KMS-11 (cell line): ENCODE measurements around the gene SETD7.

Experiments
- H2AFZ ChIP-seq: fragments of 200-600 bp; sonication (generic); 2 replicates; pipeline ENCODE4 v1.6.1; 2016; ENCODE audit warnings: antibody characterized with exemption, mixed run types, low read depth
- H3K27ac ChIP-seq: fragments of 200-600 bp; sonication (generic); 2 replicates; pipeline ENCODE4 v1.6.1; 2016; ENCODE audit warnings: mild to moderate bottlenecking, mixed run types
- H3K27me3 ChIP-seq: fragments of 200-600 bp; sonication (generic); 2 replicates; pipeline ENCODE4 v1.6.1; 2017; ENCODE audit warnings: mild to moderate bottlenecking, low read depth, mixed run types, moderate library complexity; ENCODE audit not compliant: insufficient read depth
- H3K36me3 ChIP-seq: fragments of 200-600 bp; sonication (generic); 2 replicates; pipeline ENCODE4 v1.6.1; 2017; ENCODE audit warnings: mild to moderate bottlenecking, mixed run types; ENCODE audit not compliant: insufficient read depth
- H3K4me1 ChIP-seq: fragments of 200-600 bp; sonication (generic); 2 replicates; pipeline ENCODE4 v1.6.1; 2016; ENCODE audit warnings: mild to moderate bottlenecking, low read depth, mixed run types; ENCODE audit not compliant: poor library complexity, severe bottlenecking
- H3K4me2 ChIP-seq: fragments of 200-600 bp; sonication (generic); 2 replicates; pipeline ENCODE4 v1.7.0; 2016; ENCODE audit warnings: mild to moderate bottlenecking, mixed run types
- H3K4me3 ChIP-seq: fragments of 200-600 bp; sonication (generic); IDR thresholded peaks from 2 replicates; pipeline ENCODE4 v1.6.1; 2017; ENCODE audit warnings: low read depth, low read length, mixed read lengths; ENCODE audit not compliant: insufficient read depth
- H3K79me2 ChIP-seq: fragments of 200-600 bp; sonication (generic); 2 replicates; pipeline ENCODE4 v1.6.1; 2016; ENCODE audit warnings: low read depth, mixed run types; ENCODE audit not compliant: insufficient read depth
- H3K9ac ChIP-seq: fragments of 200-600 bp; sonication (generic); 2 replicates; pipeline ENCODE4 v1.6.1; 2016; ENCODE audit warnings: mild to moderate bottlenecking, mixed run types
- H4K20me1 ChIP-seq: fragments of 200-600 bp; sonication (generic); 2 replicates; pipeline ENCODE4 v1.6.1; 2016; ENCODE audit warnings: mild to moderate bottlenecking, mixed run types; ENCODE audit not compliant: insufficient read depth
- TF ChIP-seq, protein P1 (sequence below): fragments of 200-600 bp; sonication (generic); conservative IDR thresholded peaks from 2 replicates; pipeline ENCODE4 v1.6.1; 2017; ENCODE audit warnings: low read depth, mild to moderate bottlenecking, antibody characterized with exemption, low read length, moderate library complexity, mixed read lengths

SETD7 gene

DNA sequence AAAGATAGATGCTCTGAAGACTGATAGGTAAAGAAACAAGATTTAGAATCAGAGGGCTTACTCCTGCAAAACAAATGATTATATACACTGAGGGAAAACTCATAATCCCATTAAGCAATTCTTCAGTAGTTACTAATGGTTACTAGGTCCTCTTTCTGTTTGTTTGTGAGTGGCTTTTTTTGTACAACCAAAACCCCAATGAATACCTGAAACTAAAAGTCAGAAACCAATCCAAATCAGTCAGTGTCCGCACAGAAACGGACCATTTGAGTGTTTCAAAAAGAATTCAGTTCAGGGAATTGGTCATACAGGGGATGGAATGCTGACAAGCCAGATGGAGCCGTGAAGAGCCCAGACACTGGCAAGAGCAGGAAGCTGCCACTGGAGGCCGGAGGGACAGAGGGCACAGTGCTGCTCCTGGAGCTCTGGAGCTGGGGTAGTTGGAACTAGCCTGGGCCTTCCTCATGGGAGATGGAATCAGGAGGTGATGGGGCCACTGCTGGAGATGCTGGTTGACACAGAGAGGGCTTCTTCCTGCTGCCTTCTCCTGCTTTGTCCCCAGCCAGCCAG lies 31.9 kb downstream of the SETD7 start:
- Histone ChIP-seq H3K4me1 (peaks cover 93% of the 10 kb centered on the region), H4K20me1 (no peaks in the 10 kb centered on the region), H3K4me3 (no peak overlapping the region), H3K79me2 (peaks cover 4% of the 10 kb centered on the region; the same call in 1 of the 2 replicates), H3K4me2 (peak overlapping the region; percentile 56), H3K27me3 (no peaks in the 10 kb centered on the region), H2AFZ (no peak overlapping the region), H3K27ac (peak overlapping the region; percentile 76), H3K36me3 (no peaks in the 10 kb centered on the region), H3K9ac (peak overlapping the region; percentile 10; the same call in 1 of the 2 replicates)
- TF ChIP-seq, protein P1, sequence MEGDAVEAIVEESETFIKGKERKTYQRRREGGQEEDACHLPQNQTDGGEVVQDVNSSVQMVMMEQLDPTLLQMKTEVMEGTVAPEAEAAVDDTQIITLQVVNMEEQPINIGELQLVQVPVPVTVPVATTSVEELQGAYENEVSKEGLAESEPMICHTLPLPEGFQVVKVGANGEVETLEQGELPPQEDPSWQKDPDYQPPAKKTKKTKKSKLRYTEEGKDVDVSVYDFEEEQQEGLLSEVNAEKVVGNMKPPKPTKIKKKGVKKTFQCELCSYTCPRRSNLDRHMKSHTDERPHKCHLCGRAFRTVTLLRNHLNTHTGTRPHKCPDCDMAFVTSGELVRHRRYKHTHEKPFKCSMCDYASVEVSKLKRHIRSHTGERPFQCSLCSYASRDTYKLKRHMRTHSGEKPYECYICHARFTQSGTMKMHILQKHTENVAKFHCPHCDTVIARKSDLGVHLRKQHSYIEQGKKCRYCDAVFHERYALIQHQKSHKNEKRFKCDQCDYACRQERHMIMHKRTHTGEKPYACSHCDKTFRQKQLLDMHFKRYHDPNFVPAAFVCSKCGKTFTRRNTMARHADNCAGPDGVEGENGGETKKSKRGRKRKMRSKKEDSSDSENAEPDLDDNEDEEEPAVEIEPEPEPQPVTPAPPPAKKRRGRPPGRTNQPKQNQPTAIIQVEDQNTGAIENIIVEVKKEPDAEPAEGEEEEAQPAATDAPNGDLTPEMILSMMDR, result no peak

DNA sequence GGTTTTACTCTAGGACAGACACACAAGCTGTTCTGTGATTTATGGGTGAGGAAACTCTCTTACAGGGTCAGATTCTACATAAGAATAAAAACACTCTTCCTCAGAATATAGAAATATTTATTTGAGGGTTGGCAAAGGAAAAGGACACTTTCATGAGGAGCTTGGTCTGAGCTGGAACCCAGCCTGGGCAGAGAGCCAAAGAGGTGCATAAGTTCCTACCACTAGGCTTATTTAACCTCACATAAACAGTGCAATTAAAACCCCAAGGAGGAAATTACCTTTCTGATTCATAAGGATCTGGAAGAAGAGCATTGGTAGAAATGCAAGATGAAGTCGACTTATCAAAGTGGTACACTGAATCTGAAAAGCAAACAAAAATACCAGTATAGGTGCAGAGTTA lies 32.9 kb downstream of the SETD7 start:
- Histone ChIP-seq H4K20me1 (no peaks in the 10 kb centered on the region), H3K4me2 (peak overlapping the region; percentile 56), H3K9ac (no peak overlapping the region), H3K27me3 (no peaks in the 10 kb centered on the region), H3K36me3 (no peaks in the 10 kb centered on the region), H3K79me2 (peaks cover 4% of the 10 kb centered on the region; the same call in 1 of the 2 replicates), H3K27ac (peak overlapping the region; percentile 76), H3K4me3 (no peak overlapping the region), H3K4me1 (peaks cover 83% of the 10 kb centered on the region), H2AFZ (no peak overlapping the region)
- TF ChIP-seq, protein P1, result no peak

DNA sequence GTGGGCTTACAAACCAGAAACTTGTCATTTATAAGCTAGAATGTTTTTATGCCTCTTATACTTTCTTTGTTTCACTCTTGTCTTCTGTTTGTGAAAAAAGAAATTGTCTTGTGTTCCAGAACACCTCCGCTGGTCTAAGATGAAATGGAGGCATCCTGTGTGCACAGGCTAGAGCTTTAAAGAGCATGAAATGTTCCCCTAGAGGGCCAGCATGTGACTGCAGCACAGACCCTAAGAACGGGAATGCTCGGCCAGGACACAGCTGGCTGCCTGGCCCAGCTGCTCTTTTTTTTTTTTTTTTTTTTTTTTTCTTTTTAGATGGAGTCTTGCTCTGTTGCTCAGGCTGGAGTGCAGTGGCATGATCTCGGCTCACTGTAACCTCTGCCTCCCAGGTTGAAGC lies 33.6 kb downstream of the SETD7 start:
- Histone ChIP-seq H3K27me3 (no peaks in the 10 kb centered on the region), H3K4me1 (peaks cover 77% of the 10 kb centered on the region), H2AFZ (no peak overlapping the region), H4K20me1 (no peaks in the 10 kb centered on the region), H3K36me3 (no peaks in the 10 kb centered on the region), H3K4me3 (no peak overlapping the region), H3K79me2 (peaks cover 4% of the 10 kb centered on the region; the same call in 1 of the 2 replicates), H3K4me2 (peak overlapping the region; percentile 56), H3K27ac (peak overlapping the region; percentile 76), H3K9ac (peak overlapping the region; percentile 20; the same call in 1 of the 2 replicates)
- TF ChIP-seq, protein P1, result peak; percentile 56

DNA sequence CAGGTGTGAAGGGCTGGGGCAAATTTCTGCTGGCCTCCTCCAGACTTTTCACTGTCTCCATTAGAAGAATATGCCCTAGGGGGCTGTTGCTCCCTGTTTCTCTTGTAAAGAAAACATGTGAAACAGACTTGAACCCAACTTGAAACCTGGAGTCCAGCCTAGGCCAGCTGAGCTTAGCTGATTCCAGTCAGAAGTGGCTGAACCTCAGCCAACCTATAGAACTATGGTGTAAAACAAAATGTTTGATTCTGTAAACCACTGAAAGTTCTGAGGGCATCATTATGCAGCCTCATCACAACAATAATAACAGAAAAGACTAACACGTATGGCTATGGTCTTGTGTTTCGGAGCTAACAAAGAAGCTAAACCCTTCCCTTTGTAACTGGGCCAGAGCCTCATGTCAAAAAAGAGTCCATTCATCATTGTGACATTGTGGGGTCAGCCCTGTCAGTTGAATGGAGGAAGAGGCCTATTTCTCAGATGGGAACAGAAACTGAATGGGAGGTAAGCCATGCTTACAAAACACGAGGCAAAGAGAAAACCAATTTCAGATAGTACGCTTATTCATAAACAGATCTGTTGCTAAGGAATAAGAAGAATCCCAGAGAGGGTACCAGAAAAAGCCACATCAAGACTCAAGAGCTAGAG lies 34.1 kb downstream of the SETD7 start:
- H3K9ac ChIP-seq, result peak overlapping the region; percentile 20; the same call in 1 of the 2 replicates
- H4K20me1 ChIP-seq, result no peaks in the 10 kb centered on the region
- no peaks in the 10 kb centered on the region for H3K36me3 ChIP-seq
- peak overlapping the region; percentile 76 for H3K27ac ChIP-seq
- no peaks in the 10 kb centered on the region for H3K27me3 ChIP-seq
- H3K4me2 ChIP-seq, result peak overlapping the region; percentile 56
- H2AFZ ChIP-seq, result no peak overlapping the region
- H3K4me3 ChIP-seq, result no peak overlapping the region
- H3K79me2 ChIP-seq, result peaks cover under 1% of the 10 kb centered on the region; the same call in 1 of the 2 replicates
- TF ChIP-seq, protein P1, result no peak
- peaks cover 71% of the 10 kb centered on the region for H3K4me1 ChIP-seq
